ENCODE results near the gene MAN1A2.

MAN1A2 gene

GRCh38 chr1:117365350-117366176 is 1.7 kb upstream of the MAN1A2 start:
- H3K36me3 ChIP-seq (ENCODE audit: control insufficient read depth, insufficient read depth, low read length) = no peaks in the 10 kb centered on the region
- H3K9me3 ChIP-seq (ENCODE audit: control insufficient read depth, low read length) = no peaks in the 10 kb centered on the region
- H3K4me1 ChIP-seq (ENCODE audit: control insufficient read depth, insufficient read depth, low read length) = peaks cover 24% of the 10 kb centered on the region
- no peaks in the 10 kb centered on the region for H3K27me3 ChIP-seq (ENCODE audit: control insufficient read depth, insufficient read depth, low read length)
- H3K9ac ChIP-seq (ENCODE audit: low read length) = peak overlapping the region; percentile 82
- peak overlapping the region; percentile 58 for H3K4me3 ChIP-seq (ENCODE audit: low read length)

GRCh38 chr1:117366177-117367045 is 838 bp upstream of the MAN1A2 start:
- H3K36me3 ChIP-seq (ENCODE audit: control insufficient read depth, insufficient read depth, low read length) = no peaks in the 10 kb centered on the region
- peak overlapping the region; percentile 82 for H3K9ac ChIP-seq (ENCODE audit: low read length)
- peaks cover 24% of the 10 kb centered on the region for H3K4me1 ChIP-seq (ENCODE audit: control insufficient read depth, insufficient read depth, low read length)
- peak overlapping the region; percentile 58 for H3K4me3 ChIP-seq (ENCODE audit: low read length)
- no peaks in the 10 kb centered on the region for H3K9me3 ChIP-seq (ENCODE audit: control insufficient read depth, low read length)
- H3K27me3 ChIP-seq (ENCODE audit: control insufficient read depth, insufficient read depth, low read length) = no peaks in the 10 kb centered on the region

GRCh38 chr1:117368116-117369108 is 1.2 kb downstream of the MAN1A2 start:
- H3K36me3 ChIP-seq (ENCODE audit: control insufficient read depth, insufficient read depth, low read length) = no peaks in the 10 kb centered on the region
- peak overlapping the region; percentile 82 for H3K9ac ChIP-seq (ENCODE audit: low read length)
- H3K4me1 ChIP-seq (ENCODE audit: control insufficient read depth, insufficient read depth, low read length) = peaks cover 21% of the 10 kb centered on the region
- H3K9me3 ChIP-seq (ENCODE audit: control insufficient read depth, low read length) = no peaks in the 10 kb centered on the region
- no peaks in the 10 kb centered on the region for H3K27me3 ChIP-seq (ENCODE audit: control insufficient read depth, insufficient read depth, low read length)
- H3K4me3 ChIP-seq (ENCODE audit: low read length) = peak overlapping the region; percentile 70

GRCh38 chr1:117370071-117370470 is 2.8 kb downstream of the MAN1A2 start:
- Histone ChIP-seq H3K4me3 (ENCODE audit: low read length) (peak overlapping the region; percentile 22), H3K9ac (ENCODE audit: low read length) (peak overlapping the region; percentile 6)

GRCh38 chr1:117370509-117370908 is 3.3 kb downstream of the MAN1A2 start:
- Histone ChIP-seq H3K36me3 (ENCODE audit: control insufficient read depth, insufficient read depth, low read length) (no peaks in the 10 kb centered on the region), H3K9me3 (ENCODE audit: control insufficient read depth, low read length) (no peaks in the 10 kb centered on the region), H3K4me3 (ENCODE audit: low read length) (no peak overlapping the region), H3K27me3 (ENCODE audit: control insufficient read depth, insufficient read depth, low read length) (no peaks in the 10 kb centered on the region), H3K9ac (ENCODE audit: low read length) (peak overlapping the region; percentile 6), H3K4me1 (ENCODE audit: control insufficient read depth, insufficient read depth, low read length) (peaks cover 7% of the 10 kb centered on the region)

More at GRCh38 chr1:117370071-117370470, 2.8 kb downstream of the MAN1A2 start:
- Histone ChIP-seq H3K36me3 (ENCODE audit: control insufficient read depth, insufficient read depth, low read length) (no peaks in the 10 kb centered on the region), H3K27me3 (ENCODE audit: control insufficient read depth, insufficient read depth, low read length) (no peaks in the 10 kb centered on the region), H3K4me1 (ENCODE audit: control insufficient read depth, insufficient read depth, low read length) (peaks cover 12% of the 10 kb centered on the region), H3K9me3 (ENCODE audit: control insufficient read depth, low read length) (no peaks in the 10 kb centered on the region)

GRCh38 chr1:117371441-117372151 is 4.3 kb downstream of the MAN1A2 start:
- Histone ChIP-seq H3K27me3 (ENCODE audit: control insufficient read depth, insufficient read depth, low read length) (no peaks in the 10 kb centered on the region), H3K9ac (ENCODE audit: low read length) (no peak overlapping the region), H3K9me3 (ENCODE audit: control insufficient read depth, low read length) (no peaks in the 10 kb centered on the region), H3K4me1 (ENCODE audit: control insufficient read depth, insufficient read depth, low read length) (no peaks in the 10 kb centered on the region), H3K36me3 (ENCODE audit: control insufficient read depth, insufficient read depth, low read length) (no peaks in the 10 kb centered on the region), H3K4me3 (ENCODE audit: low read length) (no peak overlapping the region)

GRCh38 chr1:117372863-117373412 is 5.7 kb downstream of the MAN1A2 start:
- Histone ChIP-seq H3K9me3 (ENCODE audit: control insufficient read depth, low read length) (no peaks in the 10 kb centered on the region), H3K9ac (ENCODE audit: low read length) (no peak overlapping the region), H3K27me3 (ENCODE audit: control insufficient read depth, insufficient read depth, low read length) (no peaks in the 10 kb centered on the region), H3K36me3 (ENCODE audit: control insufficient read depth, insufficient read depth, low read length) (no peaks in the 10 kb centered on the region), H3K4me1 (ENCODE audit: control insufficient read depth, insufficient read depth, low read length) (no peaks in the 10 kb centered on the region), H3K4me3 (ENCODE audit: low read length) (no peak overlapping the region)

GRCh38 chr1:117373932-117374331 is 6.7 kb downstream of the MAN1A2 start:
- Histone ChIP-seq H3K9me3 (ENCODE audit: control insufficient read depth, low read length) (no peaks in the 10 kb centered on the region), H3K4me1 (ENCODE audit: control insufficient read depth, insufficient read depth, low read length) (no peaks in the 10 kb centered on the region), H3K36me3 (ENCODE audit: control insufficient read depth, insufficient read depth, low read length) (no peaks in the 10 kb centered on the region), H3K4me3 (ENCODE audit: low read length) (no peak overlapping the region), H3K27me3 (ENCODE audit: control insufficient read depth, insufficient read depth, low read length) (no peaks in the 10 kb centered on the region), H3K9ac (ENCODE audit: low read length) (no peak overlapping the region)

- H3K9me3 ChIP-seq (ENCODE audit: control insufficient read depth, low read length) = no peaks in the 10 kb centered on the region
- no peak overlapping the region for H3K9ac ChIP-seq (ENCODE audit: low read length)
- no peaks in the 10 kb centered on the region for H3K4me1 ChIP-seq (ENCODE audit: control insufficient read depth, insufficient read depth, low read length)
- no peaks in the 10 kb centered on the region for H3K36me3 ChIP-seq (ENCODE audit: control insufficient read depth, insufficient read depth, low read length)
- no peak overlapping the region for H3K4me3 ChIP-seq (ENCODE audit: low read length)
- no peaks in the 10 kb centered on the region for H3K27me3 ChIP-seq (ENCODE audit: control insufficient read depth, insufficient read depth, low read length)
Measured at GRCh38 chr1:117375327-117375726, 8.1 kb downstream of the MAN1A2 start.

GRCh38 chr1:117387060-117387633 is 19.9 kb downstream of the MAN1A2 start:
- Histone ChIP-seq H3K27me3 (ENCODE audit: control insufficient read depth, insufficient read depth, low read length) (no peaks in the 10 kb centered on the region), H3K36me3 (ENCODE audit: control insufficient read depth, insufficient read depth, low read length) (no peaks in the 10 kb centered on the region), H3K4me3 (ENCODE audit: low read length) (no peak overlapping the region), H3K4me1 (ENCODE audit: control insufficient read depth, insufficient read depth, low read length) (no peaks in the 10 kb centered on the region), H3K9me3 (ENCODE audit: control insufficient read depth, low read length) (no peaks in the 10 kb centered on the region), H3K9ac (ENCODE audit: low read length) (no peak overlapping the region)
